Measurements from ENCODE around the gene IDH3A.

The IDH3A gene

GRCh38 chr15:78149068-78149804 lies at the start of gene IDH3A:
TSS of gene IDH3A (plus strand) at chr15:78149362. CDS start at chr15:78149404, 42 bp downstream.
- DNase-seq: peak; percentile 95

GRCh38 chr15:78100886-78101285 lies 48.3 kb upstream of the IDH3A start:
- no peak for DNase-seq

- DNase-seq: no peak
Measured at GRCh38 chr15:78101423-78102105, 47.6 kb upstream of the IDH3A start.

GRCh38 chr15:78102211-78102610 lies 47.0 kb upstream of the IDH3A start:
- no peak for DNase-seq

- no peak for DNase-seq
Measured at GRCh38 chr15:78102741-78103140, 46.4 kb upstream of the IDH3A start.

- no peak for DNase-seq
Measured at GRCh38 chr15:78103406-78104118, 45.6 kb upstream of the IDH3A start.

GRCh38 chr15:78104119-78104479 lies 45.1 kb upstream of the IDH3A start:
- no peak for DNase-seq

- no peak for DNase-seq
Measured at GRCh38 chr15:78104566-78105475, 44.3 kb upstream of the IDH3A start.

GRCh38 chr15:78105476-78106241 lies 43.5 kb upstream of the IDH3A start:
- DNase-seq: no peak

- no peak for DNase-seq
Measured at GRCh38 chr15:78107471-78107870, 41.7 kb upstream of the IDH3A start.

GRCh38 chr15:78108300-78109084 lies 40.7 kb upstream of the IDH3A start:
- DNase-seq: peak; percentile 41

GRCh38 chr15:78109156-78109555 lies 40.0 kb upstream of the IDH3A start:
- no peak for DNase-seq

GRCh38 chr15:78110096-78110495 lies 39.1 kb upstream of the IDH3A start:
- no peak for DNase-seq

GRCh38 chr15:78110916-78111475 lies 38.2 kb upstream of the IDH3A start:
- DNase-seq: no peak

- DNase-seq: no peak
Measured at GRCh38 chr15:78111788-78112187, 37.4 kb upstream of the IDH3A start.

- no peak for DNase-seq
Measured at GRCh38 chr15:78112551-78112950, 36.6 kb upstream of the IDH3A start.

GRCh38 chr15:78120523-78120922 lies 28.6 kb upstream of the IDH3A start:
- DNase-seq: no peak

- DNase-seq: no peak
Measured at GRCh38 chr15:78125267-78125666, 23.9 kb upstream of the IDH3A start.

GRCh38 chr15:78127882-78128281 lies 21.3 kb upstream of the IDH3A start:
- DNase-seq: peak; percentile 9

- no peak for DNase-seq
Measured at GRCh38 chr15:78129077-78129750, 19.9 kb upstream of the IDH3A start.
